Measurements from ENCODE around the gene OGFOD3.
A peak's percentile ranks its signal among the peaks of the same experiment; 100 is the strongest.
"Not testable (repeated sequence)": the region's sequence is repeated elsewhere in the genome, so short reads cannot be mapped to it uniquely, and the experiment has no call there.

OGFOD3 gene

DNA sequence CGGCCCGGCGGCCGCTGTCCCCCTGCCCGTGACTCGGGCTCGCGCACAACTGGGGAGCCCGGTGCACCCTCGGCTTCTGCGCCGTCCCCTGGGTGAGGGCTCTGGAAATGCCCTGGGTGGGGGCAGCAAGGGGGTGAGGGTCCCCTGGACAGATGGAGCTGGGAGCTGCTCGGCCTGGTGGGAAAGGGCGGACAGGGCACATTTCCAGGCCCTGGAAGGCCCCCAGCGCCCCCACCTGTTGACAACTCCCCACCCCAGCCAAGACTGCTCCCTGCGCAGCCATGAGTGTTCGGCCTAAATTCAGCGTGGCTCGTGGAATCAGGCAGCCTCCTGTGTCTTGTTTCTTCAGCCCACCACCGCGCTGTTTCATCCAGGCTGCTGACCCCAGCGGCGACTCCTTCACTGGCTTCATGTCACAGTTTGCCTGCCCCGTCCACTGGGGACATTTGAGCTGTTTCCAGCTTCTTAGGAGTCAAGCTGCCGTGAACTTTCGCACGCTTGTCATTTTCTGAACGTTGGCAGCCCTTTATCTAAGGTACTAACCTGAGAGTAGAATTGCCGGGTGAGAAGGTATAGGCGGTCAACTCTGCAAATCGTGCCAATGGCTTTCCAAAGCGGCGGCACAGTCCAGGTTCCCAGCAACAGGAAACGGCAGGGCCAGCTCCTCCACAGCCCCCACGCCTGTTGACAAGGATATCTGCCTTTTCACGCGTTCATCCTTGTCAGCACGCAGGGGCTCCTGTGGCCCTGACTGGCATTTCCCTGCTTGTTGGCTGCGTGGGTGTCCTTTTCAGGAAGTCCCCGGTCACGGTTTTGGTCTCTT lies 45.9 kb downstream of the OGFOD3 start:
- peak; percentile 77 for DNase-seq

- no peak for DNase-seq
Observed at GRCh38 chr17:82371333-82372248, 46.8 kb downstream of the OGFOD3 start, which contains the start of gene UTS2R. Gene UTS2R (plus strand): TSS chr17:82371765. CDS start chr17:82374325, 2,560 bp downstream.

GRCh38 chr17:82370471-82371332 lies 47.7 kb downstream of the OGFOD3 start:
- DNase-seq, result peak; percentile 52

DNA sequence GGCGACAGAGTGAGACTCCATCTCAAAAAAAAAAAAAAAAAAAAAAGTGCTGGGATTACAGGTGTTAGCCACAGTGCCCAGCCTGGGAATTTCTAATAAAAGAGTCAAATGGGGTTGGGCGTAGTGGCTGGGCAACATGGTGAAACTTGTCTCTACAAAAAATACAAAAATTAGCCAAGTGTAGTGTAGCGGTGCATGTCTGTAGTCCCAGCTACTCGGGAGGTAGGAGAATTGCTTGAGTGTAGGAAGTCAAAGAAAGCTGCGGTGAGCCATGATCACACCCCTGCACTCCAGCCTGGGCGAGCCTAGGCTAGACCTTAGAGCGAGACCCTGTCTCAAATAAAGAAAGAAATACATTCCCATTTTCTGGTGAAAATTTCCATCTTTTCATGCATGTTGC lies 49.2 kb downstream of the OGFOD3 start:
- no peak for DNase-seq

- DNase-seq, result no peak
Observed at GRCh38 chr17:82367724-82368524, 50.5 kb downstream of the OGFOD3 start.

GRCh38 chr17:82366749-82367148 lies 51.6 kb downstream of the OGFOD3 start:
- DNase-seq, result no peak

- DNase-seq, result no peak
Observed at GRCh38 chr17:82365606-82366295, 52.6 kb downstream of the OGFOD3 start.

- no peak for DNase-seq
Observed at GRCh38 chr17:82361885-82362633, 56.3 kb downstream of the OGFOD3 start.

- DNase-seq, result not testable (repeated sequence)
Observed at GRCh38 chr17:82359451-82360074, 58.8 kb downstream of the OGFOD3 start.

DNA sequence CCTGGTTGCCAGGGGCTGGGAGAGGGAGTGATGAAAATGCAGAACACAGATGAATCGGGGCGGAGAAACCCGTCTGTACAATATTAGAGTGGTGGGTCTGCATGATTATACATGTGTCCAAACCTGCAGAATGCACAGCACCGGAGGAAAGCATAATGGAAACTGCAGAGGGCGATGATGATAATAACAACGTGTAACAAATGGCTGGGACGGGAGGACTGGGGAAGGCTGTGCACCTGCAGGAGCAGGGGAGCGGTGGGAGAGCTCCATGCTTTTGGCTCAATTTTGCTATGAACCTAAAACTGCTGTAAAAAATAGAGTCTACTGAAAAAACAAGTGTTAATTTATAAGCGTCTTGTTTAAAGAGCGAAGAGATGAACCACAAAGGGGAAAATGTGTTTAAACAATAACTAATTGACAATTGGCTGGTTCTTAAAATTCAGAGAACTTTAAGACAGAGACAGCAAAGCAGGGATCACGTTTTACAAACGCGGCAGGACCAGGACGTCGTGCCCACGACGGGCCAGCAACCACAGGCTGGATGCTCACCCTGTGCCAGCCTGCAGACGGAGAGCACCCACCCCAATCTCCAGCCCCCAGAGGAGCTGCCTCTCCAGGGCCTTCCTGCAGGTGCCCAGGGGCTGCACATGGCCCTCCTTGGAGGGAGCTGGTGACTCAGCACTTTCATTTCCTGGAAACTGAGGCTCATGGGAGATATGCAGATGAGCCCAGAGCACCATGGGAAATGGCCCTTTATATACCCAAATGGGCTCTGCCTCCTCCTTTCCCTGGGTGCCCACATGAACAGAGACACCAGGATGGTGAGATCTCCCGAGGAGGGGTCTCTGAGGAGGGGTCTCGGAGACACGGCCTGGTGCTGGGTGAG lies 59.7 kb downstream of the OGFOD3 start, which contains the start of gene TEX19:
TSS of gene TEX19 (plus strand) at position 783 of the 886 bp plus-strand sequence. CDS start 2,904 bp downstream, outside the sequence.
- no peak for DNase-seq

DNA sequence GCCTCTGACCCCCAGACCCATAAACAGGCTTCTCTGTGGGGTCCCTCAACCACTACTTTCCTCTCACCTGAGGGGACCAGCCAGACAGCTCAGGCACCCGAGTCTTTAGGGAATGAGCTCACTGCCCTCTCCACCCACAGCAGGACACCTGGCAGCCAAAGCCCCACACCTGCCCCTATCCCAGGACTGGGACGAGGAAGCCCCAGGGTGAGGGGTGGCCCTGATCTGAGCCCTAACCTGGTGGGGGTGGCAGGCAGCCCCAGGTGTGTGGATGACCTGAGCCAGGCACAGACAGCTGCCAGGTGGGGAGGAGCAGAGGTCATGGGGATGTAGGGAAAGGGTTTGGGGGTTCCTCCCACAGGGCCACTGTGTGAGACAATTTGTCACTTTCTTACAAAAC lies 61.0 kb downstream of the OGFOD3 start:
- no peak for DNase-seq

DNA sequence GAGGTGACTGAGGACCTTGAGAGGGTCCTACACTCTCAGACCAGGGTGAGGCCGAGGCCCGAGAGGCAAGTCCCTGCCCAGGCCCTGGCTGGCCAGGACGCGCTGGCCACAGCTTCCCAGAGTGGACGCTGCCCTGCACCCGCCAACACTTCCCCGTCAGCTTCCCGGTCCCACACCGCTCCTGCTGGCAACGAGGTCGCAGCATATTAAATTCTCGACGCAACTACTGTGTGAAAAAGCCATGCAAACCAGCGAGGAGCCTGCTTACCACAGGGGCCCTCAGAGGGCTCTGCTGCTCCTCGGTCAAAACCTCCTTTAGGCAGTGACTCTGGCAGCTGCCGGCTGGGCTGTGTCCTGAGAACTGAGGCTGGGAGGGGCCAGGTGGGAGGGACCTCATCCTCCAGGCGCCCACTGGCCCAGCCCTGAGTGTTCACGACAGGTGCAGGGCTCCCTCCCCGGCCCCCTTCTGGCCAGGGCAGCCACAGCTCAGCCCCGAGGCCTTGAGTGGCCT lies 61.5 kb downstream of the OGFOD3 start:
- no peak for DNase-seq

DNA sequence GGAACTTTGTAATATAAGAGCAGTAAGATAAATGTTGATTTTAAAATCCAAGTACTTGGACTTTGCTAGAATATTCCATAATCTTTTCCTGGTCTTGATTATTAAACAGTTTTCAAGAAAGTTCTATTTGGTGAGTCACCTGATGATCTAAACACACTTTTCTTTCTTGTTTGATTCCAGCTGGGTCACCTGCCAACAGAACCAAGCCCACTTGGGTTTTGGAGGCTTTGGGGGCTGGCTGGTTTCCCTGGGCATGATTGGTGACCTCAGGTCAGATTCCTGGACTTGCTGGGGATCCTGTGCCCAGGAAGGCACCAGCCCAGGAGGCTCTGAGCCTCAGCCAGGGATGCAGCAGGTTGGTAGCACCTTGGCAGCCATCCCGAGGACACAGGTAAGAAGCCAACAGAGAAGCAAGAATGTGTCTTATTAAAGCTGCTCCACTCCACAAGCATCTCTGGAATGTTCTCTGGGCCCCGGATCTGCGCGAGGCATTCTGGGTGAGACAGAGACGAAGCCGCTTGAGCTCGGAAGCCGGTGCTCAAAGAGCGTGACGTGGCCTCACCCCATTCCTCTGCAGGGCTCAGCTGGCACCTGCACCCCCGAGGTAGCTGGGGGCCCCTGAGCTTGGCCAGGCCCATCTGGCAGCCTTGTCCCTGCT lies 62.5 kb downstream of the OGFOD3 start:
- DNase-seq, result no peak

DNA sequence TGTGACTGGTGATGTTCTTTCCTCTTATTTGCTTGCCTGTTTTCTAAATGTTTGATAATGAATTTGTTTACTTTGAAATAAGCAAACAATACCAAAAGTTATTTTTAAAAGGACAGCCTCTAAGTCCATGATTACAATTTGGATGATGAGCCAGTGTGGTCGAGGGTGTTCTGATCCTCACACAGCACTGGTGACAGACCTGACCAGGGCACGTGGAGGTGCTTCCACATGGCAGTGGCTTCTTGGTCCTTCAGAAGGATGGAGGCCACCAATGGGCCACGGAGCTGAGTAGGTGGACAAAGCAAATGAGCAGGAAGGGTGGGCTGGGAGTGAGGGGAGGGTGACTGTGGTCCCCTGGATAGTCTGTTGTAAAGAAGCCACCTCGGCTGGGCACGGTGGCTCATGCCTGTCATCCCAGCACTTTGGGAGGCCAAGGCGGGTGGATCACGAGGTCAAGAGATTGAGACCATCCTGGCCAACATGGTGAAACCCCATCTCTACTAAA lies 63.5 kb downstream of the OGFOD3 start:
- DNase-seq, result no peak

DNA sequence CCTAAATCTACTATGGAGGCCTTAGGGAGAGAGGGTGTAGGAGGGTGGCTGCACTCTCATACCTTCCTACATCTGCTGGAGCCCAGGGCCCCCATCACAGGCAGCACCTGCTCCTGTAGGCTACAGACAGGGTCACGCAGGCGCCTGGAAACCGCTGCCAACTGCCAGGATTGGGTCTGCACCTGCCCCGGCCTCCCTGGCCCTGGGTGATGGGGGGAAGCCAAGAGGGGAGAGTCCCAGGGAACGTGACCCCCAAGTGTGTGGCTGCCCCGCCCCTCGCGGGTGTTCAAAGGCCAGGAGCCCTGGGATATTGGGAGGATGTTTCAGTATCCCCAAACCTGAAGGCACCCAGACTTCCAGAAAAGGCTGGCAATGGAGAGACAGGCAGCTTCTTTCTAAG lies 64.9 kb downstream of the OGFOD3 start:
- no peak for DNase-seq

DNA sequence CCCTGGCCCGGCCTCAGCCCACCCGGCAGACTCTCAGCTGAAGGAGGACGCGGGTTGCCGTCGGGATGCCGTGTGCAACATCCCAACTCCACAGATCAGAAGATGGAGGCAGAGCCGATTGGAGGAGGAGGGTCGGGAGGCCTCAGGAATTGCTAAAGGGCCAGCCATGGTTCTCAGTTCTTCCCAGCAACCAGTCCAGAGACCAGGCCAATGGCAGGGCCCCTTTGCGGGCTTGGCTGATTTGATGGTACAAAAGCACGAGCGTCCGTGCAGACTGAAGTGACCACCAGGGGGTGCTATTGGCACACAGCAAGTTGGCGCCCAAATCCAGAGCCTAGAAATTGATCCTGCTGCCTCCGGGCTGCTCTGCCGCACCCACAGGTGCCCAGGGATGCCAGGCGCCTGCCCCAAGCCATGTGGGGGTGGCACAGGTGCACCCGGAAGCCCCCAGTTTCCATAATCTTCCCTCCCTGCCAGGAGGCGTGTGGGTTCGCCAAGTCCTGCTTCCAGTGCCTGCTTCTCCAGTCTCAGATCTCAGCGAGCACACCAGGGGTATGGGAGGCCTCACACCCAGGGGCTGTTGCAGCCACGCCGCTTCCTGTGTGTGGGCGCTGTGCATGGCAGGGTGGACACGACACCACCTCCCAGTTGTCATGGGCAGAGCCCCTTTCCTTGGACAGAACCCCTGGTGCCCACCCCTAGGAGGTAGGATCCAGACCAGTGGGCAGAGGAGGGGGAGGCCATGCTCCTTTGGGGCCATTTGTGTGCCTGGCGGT lies 66.5 kb downstream of the OGFOD3 start:
- peak; percentile 93 for DNase-seq

DNA sequence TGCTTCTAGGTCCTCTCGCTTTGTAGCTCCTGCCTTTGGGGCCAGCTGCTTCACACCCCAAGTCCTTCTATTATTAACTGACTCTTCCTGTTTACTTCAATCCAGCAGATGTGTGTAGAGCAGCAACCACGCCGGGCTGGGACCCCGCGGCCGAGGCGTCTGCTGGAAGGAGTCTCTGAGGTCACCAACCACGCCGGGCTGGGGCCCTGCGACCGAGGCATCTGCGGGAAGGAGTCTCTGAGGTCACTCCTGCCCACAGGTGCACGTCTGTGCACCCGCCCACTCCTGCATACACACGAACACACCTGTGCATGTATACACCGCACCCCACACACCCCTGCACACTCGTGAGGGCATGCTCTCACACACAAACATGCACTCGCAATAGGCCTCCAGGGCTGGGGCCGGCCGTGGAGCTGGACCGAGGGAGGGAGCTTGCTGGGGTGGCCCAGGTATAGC lies 67.1 kb downstream of the OGFOD3 start:
- no peak for DNase-seq
